Stimulated activated CD4-positive, alpha-beta T cell treated with anti-CD3 and anti-CD28 coated beads, Interleukin-15, amount 100 ng/mL, for 24 hours (primary cell): ENCODE data around the gene STARD5.

Experiments used
- DNase-seq: peaks from one replicate; pipeline ENCODE4 v3.0.0-alpha.2; 2020

The STARD5 gene

DNA sequence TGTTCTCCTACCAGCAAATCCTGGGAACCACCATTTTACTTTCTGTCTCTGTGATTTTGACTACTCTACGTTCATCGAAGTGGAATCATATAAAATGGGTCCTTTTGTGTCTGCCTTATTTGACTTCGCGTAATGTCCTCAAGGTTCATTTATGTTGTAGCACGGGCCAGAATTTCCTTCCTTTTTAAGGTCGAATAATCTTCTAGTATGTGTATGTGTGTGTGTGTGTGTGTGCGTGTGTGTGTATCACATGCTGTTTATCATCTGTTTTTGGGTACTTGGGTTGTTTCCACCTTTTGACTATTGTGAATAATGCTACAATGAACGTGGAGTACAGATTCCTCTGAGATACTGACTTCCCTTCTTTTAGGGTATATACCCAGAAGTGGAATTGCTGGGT lies 35.3 kb downstream of the STARD5 start:
- DNase-seq: no peak

DNA sequence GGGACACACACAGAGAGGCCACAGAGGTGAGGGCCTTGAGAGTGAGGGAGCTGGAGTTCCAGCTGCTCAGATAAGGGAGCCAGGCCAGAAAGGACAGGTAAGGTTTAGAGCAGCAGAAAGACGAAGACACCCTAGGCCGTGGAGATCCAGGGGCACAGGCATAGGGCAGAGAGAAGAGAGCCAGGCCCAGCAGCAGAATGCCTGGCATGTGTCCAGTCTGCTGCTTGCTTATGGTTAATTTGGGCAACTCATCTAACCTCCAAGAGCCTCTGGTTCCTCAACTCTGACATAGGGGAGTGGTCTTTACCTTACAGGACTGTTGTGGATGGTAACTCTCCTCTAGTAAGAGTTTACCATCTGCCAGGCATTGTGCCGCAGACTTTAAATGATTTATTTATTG lies 35.9 kb downstream of the STARD5 start:
- no peak for DNase-seq

DNA sequence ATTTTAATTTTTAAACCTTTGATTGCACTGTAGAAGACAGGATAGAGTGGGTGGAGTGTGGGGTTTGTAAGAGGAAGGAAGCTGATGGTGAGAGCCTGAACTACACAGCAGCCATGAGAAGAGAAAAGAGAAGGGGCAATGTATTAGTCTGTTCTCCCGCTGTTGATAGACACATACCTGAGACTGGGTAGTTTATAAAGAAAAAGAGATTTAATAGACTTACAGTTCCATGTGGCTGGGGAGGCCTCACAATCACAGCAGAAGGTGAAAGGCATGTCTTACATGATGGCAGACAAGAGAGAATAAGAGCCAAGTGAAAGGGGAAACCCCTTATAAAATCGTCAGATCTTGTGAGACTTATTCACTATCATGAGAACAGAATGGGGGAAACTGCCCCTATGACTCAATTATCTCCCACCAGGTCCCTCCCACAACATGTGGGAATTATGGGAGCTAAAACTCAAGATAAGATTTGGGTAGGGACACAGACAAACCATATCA lies 37.3 kb downstream of the STARD5 start:
- no peak for DNase-seq

DNA sequence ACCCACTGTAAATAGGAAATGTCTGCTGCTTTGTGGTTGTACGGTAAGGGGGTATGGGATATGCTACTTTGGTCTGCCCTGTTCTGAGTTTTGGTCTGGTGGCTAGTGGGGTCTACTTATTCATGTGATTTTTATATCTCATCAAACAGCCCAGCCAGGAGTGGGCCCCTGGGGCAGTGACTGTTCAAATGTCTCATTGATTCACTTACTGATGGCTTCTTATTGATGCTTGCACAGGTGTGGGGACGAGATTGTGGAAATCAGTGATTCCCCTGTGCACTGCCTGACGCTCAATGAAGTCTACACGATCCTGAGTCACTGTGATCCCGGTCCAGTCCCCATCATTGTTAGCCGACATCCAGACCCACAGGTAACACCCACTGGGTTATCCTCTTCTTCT lies 38.5 kb downstream of the STARD5 start:
- no peak for DNase-seq

DNA sequence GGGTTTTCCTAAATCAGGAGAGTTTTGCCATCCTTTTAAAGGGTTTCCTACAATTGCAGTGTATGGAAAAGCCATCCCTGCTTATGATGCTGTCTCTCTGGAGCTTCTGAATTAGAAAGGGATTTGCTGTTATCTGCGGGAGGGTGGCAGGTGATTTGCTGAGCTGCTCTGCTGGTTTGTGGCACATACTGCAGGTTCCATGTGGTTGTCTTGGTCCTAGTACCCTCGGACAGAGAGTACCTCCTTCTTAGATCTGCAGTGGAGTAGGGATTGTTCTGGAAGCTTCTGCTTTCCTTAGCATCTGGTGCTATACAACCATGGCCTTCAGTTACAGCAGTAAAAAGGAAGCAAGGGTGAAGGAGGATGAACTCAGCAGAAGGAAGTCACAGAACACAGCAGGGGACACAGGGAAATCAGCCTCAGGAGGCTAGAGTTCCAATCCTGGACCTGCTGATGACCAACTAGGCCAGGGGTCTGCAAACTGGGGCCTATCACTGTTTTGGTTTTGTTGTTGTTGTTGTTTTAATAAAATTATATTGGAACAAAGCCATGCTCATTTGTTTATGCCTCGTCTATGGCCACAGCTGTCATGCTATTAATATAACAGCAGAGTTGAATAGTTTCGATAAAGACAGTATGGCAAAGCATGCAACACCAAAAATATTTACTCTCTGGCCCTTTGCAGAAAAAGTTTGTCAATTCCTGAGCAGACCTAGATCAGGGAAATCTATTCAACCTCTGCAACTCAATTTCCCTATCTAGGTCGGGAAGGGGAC lies 39.5 kb downstream of the STARD5 start:
- no peak for DNase-seq

DNA sequence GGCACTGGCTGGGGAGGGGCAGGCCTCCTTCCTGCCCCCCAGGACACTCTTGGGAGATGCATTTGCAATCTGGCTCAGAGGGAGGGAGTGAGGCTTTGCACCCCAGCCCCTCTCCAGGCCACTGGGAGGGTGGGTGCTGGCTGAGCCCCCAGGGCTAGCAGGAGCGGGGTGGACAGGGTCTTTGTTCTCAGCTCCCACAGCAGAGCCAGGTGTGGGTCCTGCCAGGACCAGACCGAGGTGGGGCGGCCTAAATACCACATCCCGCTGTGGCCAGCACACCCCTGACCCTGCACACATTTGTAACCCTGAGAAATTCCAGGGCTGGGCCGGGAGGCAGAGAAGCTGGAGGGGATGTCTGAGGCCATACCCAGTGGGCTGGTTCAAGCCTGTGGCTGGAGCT lies 41.0 kb downstream of the STARD5 start:
- no peak for DNase-seq

DNA sequence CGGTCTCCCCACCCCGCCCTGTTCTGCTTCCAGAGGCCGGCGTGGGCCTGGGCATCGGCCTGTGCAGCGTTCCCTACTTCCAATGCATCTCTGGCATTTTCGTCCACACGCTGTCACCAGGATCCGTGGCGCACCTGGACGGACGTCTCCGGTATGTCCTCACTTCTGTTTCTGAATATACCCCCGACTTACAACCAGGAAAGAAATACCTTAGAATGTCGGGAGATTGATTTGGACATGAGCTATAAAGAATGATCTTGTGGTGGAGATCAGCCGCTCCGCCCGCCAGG lies 41.4 kb downstream of the STARD5 start:
- DNase-seq: no peak

DNA sequence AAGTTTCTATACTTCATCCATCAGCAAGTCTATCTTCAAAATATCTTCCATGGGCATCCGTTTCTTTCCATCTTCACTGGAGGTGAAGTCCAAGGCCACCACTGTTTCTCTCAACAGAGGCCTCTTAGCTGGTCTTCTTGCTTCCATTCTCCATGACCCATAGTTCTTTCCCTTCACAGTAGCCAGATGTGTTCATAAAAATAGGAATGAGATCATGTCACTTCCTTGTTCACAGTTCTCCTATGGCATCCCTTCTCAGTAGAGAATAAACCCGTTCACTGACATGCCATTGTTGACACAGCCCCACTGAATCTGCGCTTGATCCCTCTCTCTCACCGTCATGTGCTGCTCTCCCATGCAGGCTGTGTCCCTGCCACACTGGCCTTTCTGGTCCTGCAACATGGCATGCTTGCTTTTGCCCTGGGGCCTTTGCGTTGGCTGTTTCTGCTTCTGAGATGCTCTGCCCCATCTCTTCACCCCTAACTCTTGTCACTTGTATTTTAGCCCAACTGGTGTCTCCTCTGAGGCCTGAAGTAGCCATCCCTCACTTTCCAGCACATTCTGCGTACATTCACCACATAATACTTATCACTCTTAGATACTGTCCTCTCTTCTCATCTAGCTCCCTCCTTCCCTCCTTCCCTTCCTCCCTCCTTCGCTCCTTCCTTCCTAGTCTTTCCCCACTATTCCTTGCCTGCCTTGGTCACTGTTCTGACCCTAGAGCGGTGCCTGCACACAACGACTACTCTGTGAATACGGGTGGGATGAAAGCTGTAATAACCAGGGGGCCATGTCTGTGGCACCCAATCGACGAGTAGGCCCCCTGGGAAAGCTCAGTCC lies 42.0 kb downstream of the STARD5 start:
- DNase-seq: no peak

DNA sequence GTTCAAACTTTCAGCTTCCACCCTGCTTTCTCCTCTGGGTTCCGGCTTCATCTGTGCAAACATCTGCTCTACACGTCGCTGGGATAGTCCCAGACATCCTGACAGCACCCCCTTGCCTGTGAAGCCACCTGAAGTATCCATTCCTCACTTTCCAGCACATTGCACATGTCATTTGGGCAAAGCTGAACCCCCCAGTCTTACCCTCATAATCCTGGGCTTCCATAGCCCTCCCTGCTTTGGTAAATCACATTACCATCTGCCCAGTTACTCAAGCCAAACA lies 42.5 kb downstream of the STARD5 start:
- DNase-seq: no peak

DNA sequence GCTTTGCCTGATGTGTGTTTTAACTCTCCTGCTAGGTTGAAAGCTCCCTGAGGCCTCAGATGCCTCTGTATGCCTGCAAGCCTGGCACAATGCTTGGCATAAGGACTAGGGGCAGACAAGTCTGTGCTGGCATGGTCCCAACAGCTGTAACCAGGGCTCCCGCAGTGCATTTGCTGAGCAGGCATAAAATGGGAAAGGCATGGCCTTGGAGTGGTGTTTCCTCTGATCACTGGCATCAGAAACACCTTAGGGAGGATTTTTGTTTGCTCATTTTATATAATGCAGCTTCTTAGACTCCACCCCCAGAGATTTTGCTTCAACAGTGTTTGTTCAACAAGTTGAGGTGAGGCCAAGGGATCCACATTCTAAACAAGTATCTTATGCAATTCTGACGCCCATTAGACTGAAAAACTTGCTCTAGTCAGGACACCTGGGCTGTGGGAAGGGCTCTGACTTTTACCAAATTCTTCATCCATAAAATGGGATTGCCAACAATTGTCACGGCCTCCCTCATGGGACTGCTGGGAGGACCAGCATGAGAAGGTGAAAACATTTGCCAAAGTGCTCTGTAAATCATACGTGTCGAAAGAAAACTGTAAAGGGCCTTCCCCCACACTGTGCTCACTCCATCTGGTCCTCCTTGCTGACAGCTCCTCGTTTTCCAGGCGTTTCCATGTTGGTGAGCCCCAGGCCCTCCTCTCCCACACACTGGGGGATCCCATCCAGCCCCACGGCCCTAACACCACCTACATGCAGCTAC lies 43.1 kb downstream of the STARD5 start:
- DNase-seq: no peak

DNA sequence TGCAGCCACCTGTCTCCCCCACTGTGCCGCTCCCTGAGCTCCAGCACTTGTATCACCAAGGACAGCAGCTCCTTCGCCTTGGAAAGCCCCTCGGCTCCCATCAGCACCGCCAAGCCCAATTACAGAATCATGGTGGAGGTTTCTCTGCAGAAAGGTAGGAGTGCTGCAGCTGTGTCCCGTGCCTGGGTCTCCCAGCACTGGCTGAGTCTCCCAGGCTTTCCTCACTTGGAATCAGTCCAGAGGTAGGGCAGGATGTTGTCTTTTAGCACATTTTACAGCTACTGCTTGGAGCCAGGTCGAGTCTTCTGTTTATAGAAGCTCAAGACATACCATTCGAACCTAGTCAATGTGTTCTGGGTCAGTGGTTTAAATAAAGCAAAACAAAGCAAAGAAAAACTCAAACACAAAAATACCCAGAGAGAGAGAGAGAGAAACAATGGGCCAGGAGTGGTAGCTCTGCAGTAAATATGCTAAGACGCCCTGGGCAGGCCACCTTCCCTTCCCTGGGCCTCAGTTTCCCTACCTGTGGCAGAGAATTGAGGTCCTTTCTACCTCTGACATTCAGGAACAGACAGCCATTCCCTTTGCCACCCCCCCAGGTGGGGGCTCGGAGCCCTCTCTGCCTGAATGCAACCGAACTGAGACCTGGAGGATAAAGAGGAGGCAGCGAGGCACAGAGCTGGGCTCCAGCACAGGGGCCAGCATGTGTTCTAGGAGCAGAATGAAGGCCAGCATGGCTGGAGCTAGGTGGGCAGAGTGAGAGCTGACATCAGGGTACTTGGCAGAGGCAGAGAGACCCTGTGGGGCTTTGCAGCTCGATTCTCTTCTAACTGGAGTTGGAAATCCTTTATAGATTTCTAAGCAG lies 44.1 kb downstream of the STARD5 start:
- no peak for DNase-seq

DNA sequence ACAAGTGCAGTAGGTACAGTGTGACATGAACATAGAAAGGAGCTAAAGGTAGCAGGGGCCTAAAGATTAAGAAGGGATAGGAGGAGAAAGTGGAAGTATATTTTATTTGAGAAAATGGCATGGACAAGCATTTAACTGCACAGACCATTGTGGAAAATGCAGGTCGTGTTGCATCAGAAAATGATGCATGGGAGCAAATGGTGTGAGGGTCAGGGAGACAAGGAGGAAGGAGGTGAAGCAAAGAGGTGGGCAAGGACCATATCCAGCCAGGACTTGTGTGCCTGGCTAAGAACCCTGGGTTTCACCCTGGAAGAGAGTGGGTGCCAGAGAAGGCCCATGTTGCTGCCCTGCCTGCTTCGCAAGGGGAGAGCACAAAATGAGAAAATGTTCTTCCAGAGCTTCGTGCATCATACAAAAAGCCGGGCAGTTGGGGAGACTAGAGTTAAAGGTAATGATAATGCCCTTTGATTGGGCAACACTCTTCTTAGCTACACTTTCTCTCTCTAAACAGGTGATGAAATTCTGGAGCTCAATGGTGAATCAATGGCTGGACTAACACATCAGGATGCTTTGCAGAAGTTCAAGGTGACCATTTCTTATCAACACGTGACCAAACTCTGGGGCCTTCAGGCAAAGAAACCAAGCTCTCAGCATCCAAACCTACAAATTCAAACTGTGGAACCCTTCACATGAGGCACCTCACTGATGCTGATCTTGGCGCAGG lies 45.5 kb downstream of the STARD5 start:
- DNase-seq: no peak

DNA sequence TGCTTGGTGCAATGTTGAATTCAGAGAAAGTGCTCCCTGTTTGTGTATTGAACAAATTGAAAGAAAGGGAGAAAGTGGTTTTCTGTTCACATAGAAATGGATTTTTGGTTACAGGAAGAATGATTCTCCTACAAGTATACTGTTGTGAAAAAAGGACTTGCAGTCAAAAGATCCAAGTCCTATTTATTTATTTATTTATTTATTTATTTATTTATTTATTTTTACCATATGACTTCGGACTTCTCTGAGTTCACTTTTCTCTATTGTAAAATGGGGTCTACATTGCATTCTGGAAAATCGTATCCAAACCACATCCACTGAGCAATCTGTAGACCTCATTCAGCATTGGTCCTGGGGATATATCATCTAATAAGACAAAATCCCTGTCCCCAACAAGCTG lies 46.1 kb downstream of the STARD5 start:
- DNase-seq: no peak

DNA sequence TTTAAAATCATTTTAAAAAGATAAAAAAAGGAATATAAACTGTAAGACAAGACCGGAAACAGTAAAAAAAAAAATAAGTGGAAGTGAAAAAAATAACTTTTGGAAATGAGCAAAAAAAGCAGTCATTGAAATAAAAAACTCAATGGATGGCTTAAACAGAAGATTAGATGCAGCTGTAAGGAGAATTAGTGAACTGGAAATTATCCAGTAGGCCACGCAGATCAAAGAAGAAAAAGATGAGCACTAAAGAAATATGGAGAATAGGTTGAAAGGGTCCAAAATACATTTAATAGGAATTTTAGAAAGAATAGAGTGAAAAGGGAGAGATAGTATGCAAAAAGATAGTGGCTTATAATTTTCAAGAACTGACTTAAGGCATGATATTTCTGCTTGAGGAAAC lies 47.0 kb downstream of the STARD5 start:
- DNase-seq: no peak

DNA sequence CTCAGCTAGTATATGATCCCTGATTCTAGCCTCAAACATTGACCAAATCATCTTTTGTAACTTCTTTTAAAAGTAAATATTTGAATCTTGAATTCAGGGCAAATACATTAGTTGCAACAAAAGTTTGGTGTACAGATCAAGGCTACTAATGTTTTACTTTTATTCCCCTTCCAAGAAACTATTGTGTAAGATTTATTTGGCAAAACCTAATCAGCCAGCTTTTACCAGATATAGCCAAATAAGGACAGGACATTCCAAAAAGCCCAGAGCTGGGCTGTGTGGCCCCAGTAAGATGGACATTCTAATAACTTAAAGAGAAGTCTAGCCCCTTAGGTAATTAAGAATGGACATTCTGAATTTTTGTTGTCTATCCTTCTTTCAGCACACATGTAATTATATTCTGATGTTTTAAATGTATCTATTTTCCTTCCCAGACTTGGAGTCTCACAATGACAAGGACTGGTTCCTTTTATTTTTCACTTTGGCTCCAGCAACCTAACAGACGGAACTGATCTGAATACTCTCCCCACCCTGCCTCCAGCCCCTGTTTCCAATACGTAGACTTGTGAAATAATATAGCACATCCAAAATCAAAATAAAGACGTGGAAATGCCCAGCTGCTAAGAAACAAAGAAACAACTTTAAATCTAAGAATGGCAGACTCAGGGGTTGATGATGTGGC lies 48.1 kb downstream of the STARD5 start:
- no peak for DNase-seq

DNA sequence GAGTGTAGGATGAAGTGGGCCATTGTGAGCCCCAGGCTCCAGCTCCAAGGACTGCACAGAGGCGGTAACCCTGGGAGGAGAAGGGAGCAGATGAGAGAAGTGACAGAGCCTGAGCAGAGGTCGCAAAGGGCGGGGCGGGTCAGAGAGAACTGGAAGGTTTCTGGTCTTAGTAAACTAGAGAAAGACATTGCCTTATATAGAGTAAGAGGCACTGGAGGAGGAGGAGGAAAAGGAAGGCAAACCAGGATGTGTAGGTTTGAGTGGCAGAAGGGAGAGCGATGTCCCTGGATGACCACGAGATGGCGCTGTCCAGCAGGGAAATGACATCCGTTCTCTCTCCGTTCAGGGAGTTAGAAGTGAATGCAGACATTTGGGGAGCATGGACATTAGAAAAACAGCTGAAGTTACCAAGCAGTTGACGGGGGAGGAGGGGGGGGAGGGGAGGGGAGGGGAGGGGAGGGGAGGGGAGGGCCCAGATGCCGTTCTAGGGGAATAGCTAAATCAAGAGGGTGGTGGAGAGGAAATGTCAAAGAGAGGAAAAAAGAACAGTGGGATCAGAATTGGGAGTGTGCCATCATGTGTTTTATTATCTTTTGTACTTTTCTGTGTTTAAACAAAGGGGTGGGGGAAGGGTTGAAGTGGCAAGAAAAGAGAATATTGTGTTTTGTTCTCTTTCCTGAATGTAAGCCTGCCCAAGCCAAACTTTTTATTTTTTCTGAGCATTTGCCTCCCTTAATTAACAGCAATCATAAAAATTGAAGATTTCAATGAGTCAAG lies 48.8 kb downstream of the STARD5 start:
- peak; percentile 88 for DNase-seq

DNA sequence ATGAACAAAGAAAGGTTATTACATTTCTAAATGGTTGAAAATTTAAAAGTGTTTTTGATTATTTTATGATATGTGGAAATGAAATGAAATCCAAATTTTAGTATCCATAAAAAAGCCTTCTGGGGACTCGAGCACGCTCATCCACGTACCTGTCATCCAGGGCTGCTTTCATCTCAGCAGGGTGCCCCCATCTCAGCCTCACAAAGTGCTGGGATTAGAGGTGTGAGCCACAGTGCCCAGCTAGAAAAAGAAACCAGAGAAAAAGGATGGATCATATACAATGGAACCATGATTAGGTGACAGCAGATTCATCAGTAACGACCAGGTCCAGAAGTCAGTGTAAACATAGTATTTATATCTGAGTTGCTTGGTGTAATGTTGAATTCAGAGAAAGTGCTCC lies 49.7 kb downstream of the STARD5 start:
- DNase-seq: no peak

DNA sequence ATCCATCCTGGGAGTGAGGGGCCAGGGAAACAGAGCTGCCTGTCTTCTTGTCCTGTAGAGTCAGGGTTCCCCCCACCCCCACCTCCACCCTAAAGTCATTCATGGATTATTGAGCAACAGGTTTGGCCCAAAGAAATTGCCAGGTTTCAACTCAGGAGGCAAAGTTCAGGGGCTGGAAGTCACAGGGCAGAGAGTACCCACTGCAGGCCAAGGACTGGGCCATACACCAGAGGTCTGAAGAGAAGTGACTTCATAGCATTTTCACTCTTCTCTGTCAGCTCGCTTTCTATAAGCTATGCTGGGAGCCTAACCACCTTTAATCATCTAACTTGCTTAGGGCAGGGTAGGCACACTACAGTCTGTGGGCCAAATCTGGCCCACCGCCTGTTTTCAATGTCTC lies 50.1 kb downstream of the STARD5 start:
- no peak for DNase-seq

DNA sequence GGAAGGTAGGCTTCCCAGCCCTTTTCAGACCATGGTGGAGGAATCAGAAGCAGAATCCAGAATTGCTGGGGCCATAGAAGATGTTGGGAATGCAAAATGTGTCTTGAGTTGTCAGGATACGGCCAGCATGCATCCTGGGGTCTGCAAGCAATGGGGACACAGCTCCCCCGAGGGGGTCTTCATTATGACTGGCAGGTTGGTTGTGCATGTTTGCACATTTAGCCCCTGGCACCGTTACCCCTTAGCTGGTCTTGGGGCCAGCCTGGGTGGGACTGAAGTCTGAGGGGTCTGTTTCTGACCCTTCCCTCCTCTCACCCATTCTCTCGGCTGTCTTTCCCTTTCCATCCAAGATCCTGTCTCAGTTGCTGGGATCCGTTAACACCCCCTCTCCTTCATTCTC lies 50.7 kb downstream of the STARD5 start:
- no peak for DNase-seq

DNA sequence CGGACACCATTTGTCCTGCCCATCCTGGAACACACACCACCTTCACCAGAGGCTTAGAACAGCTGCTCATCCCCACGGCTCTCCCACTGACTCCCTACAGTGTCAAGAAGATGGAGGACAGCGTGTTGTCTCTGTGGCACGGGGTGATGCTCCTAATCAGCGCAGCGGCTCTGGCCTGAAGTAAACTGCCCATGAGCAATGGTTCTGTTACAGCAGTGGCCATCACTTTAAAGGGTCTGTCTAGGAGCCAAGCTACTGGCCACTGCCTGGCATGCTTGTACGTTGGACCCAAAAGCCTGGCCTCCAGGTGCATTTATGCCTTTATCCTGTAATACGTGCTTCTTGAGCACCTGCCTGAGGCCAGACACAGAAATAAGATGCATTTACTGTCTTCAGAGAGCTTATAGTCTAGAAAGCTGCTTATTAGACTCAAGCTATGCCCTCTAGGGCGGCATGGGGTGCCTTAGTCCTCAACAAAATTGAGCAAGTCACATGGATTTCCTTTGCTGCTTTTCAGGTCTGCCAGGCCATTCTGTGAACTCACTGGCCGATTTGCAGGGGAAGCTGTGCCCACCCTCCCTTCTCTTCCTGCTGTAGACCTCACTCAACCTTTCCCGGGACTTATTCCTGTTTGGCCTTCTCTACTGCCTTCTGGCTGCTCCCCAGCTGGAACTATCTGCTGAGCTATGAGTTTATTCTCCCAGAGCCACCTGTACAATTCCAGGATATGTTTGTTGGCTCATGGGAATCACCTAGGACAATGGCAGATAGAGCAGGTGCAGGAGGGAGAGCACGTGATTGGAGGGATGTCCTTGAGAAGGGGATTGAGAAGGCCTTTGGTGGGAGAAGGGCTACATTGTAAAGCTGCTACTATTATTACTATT lies 51.9 kb downstream of the STARD5 start:
- no peak for DNase-seq
